ENCODE results near the gene DST.

The DST gene

GRCh38 chr6:56430629-56431600 lies 211.8 kb downstream of the DST start:
- no peak for DNase-seq

- DNase-seq, result no peak
These were observed 218.1 kb downstream of the DST start for GRCh38 chr6:56424542-56425083.

GRCh38 chr6:56424064-56424463 lies 218.6 kb downstream of the DST start:
- DNase-seq, result no peak

DNA sequence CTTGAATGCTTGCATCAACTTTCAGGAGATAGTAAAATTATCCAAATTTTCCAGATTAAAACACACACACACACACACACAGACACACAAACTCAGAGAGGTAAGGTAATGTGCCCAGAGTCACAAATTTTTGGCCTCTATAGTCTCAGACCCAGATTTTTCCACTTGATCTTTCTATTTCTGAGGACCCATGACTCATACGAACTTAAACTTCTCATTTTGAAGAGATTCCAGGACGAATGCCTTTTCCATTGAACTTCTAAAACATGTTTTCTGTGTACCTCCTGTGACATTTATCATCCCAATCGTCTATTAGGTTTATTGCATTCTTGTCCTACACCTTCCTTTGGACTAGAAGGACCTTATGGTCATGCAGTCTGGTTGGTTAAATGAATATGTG lies 222.4 kb downstream of the DST start:
- DNase-seq, result no peak

- no peak for DNase-seq
These were observed 223.5 kb downstream of the DST start for GRCh38 chr6:56419191-56419590.

DNA sequence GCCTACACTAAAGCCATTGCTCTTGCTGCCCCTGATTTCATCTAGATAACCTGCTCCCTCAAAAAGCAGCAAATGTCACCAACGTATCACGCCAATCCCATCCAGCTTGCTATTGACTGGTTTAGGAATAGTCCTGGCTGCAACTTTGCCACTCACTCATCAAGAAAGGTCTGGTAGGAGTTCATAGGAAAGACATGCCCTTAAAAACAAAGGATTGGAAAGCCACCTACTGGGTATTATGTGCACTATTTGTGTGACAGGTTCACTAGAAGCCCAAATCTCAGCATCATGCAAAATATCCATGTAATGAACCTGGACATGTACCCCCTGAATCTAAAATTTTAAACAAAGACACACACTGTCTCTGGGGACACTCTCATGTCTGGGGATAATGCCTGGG lies 224.9 kb downstream of the DST start:
- no peak for DNase-seq

- no peak for DNase-seq
These were observed 226.4 kb downstream of the DST start for GRCh38 chr6:56416247-56416646.

DNA sequence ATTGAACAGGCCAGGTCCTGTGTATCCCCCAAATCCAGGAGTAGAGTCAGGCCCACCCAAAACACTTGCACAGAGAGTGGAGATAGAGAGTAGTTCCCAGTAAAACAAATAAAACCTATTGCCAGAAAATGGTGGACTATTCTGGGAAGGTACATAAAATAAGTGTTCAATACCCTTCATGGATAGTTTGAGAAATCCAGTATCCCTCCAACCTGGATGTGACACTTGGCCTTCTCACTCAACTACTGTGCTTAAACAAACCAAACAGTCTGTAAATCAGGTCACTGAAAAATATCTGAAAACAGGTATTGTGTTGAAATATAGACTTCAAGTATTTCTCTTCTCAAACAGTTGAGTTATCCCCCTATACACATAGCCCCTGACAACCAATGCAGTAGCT lies 233.7 kb downstream of the DST start:
- DNase-seq, result no peak

All from activated CD4-positive, alpha-beta T cell treated with anti-CD3 and anti-CD28 coated beads for 1 hour (primary cell).